Measurements from ENCODE around the gene SCML1. TPM values are rescaled to one million over a fixed set of nuclear protein-coding genes. Genes with fewer than 3 reads are reported as not detected.

Gene SCML1
- total RNA-seq, 1 experiment from 2014 or later: 1.6 TPM

DNA sequence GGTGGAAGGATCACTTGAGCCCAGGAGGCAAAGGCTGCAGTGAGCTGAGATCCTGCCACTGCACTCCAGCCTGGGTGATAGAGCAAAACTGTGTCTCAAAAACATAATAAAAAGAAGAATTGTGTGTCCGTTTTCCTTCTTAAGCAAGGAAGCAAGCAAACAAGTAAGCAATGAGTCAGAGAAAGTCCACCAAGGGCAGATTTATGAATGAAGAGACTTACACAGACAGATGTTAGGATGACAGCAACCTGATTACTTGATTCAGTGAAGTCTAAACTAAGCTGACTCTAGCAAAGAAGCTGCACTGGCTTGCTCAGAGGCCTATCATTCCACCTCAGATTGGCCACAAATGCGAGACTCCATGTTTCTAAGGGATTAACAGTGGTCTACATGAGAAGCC is 34.1 kb upstream of the SCML1 start:
- H3K14ac ChIP-seq (ENCODE audit: insufficient read depth, low read length): no peak overlapping the region
- Mint-ChIP-seq H3K4me1 (no peaks in the 10 kb centered on the region), H3K9me3 (no peaks in the 10 kb centered on the region), H3K36me3 (ENCODE audit: insufficient read depth in 1 of 3, low read depth in 3 of 3) (no peaks in the 10 kb centered on the region; a peak in 2 of 7 replicates), H3K27me3 (ENCODE audit: low read depth) (no peaks in the 10 kb centered on the region; the same call in 1 of the 2 replicates), H3K4me3 (no peak overlapping the region), H3K27ac (no peak overlapping the region)
- H4K8ac ChIP-seq (replicated peaks; ENCODE audit: insufficient read length, low read depth, low read length): no peak overlapping the region
- no peak overlapping the region for H2AK5ac ChIP-seq (ENCODE audit: insufficient read length, low read length)
- H3K23me2 ChIP-seq (ENCODE audit: insufficient read length, low read depth, low read length, poor library complexity, severe bottlenecking): no peaks in the 10 kb centered on the region
- no peak overlapping the region for H3K18ac ChIP-seq (ENCODE audit: insufficient read length, low read depth, low read length)
- TF ChIP-seq, protein P1, sequence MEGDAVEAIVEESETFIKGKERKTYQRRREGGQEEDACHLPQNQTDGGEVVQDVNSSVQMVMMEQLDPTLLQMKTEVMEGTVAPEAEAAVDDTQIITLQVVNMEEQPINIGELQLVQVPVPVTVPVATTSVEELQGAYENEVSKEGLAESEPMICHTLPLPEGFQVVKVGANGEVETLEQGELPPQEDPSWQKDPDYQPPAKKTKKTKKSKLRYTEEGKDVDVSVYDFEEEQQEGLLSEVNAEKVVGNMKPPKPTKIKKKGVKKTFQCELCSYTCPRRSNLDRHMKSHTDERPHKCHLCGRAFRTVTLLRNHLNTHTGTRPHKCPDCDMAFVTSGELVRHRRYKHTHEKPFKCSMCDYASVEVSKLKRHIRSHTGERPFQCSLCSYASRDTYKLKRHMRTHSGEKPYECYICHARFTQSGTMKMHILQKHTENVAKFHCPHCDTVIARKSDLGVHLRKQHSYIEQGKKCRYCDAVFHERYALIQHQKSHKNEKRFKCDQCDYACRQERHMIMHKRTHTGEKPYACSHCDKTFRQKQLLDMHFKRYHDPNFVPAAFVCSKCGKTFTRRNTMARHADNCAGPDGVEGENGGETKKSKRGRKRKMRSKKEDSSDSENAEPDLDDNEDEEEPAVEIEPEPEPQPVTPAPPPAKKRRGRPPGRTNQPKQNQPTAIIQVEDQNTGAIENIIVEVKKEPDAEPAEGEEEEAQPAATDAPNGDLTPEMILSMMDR (conservative IDR thresholded peaks at IDR 0.05): no peak
- no peak overlapping the region for H3K4me2 ChIP-seq (ENCODE audit: insufficient read depth, insufficient read length, low read length)
- no peaks in the 10 kb centered on the region for H3K79me1 ChIP-seq (ENCODE audit: insufficient read depth, low read depth, low read length, poor library complexity, severe bottlenecking)
- H3K27ac ChIP-seq (ENCODE audit: insufficient read length, low read depth, low read length): no peak overlapping the region
- no peaks in the 10 kb centered on the region for H3K4me1 ChIP-seq (ENCODE audit: insufficient read depth, low read length)
- no peak overlapping the region for H2AFZ ChIP-seq (ENCODE audit: low read length)
- H3K9ac ChIP-seq (ENCODE audit: extremely low read depth, insufficient read length, low read length): no peak overlapping the region
- no peak overlapping the region for H4K91ac ChIP-seq (ENCODE audit: insufficient read length, low read depth, low read length)
- H3K79me2 ChIP-seq (ENCODE audit: insufficient read depth, low read length): no peaks in the 10 kb centered on the region
- no peak overlapping the region for H2BK120ac ChIP-seq (ENCODE audit: low read depth, low read length, poor library complexity, severe bottlenecking)
- no CpG with 5 or more reads among the region's 2 CpGs for WGBS (ENCODE audit: extremely low coverage, insufficient read length, low lambda C conversion rate)
- H4K20me1 ChIP-seq (ENCODE audit: control insufficient read depth, insufficient read depth, insufficient read length): no peaks in the 10 kb centered on the region
- H4K5ac ChIP-seq (ENCODE audit: insufficient read length, low read depth, low read length): no peak overlapping the region
- no peak overlapping the region for H2BK12ac ChIP-seq (ENCODE audit: insufficient read length, low read depth, low read length)
- no peak overlapping the region for H2BK5ac ChIP-seq (ENCODE audit: insufficient read length, low read length)
- H3T11ph ChIP-seq (ENCODE audit: low read length): no peak overlapping the region
- no peak for DNase-seq
- no peak overlapping the region for H3K56ac ChIP-seq (ENCODE audit: insufficient read length, low read depth, low read length)
- H2BK20ac ChIP-seq (ENCODE audit: low read depth, low read length, poor library complexity, severe bottlenecking): no peak overlapping the region
- no peak overlapping the region for H2BK15ac ChIP-seq (ENCODE audit: low read depth, low read length)
- no peaks in the 10 kb centered on the region for H3K9me3 ChIP-seq (ENCODE audit: control insufficient read depth, low read depth, low read length)
- no peak overlapping the region for H3K23ac ChIP-seq (ENCODE audit: insufficient read length, low read depth, low read length)
- H3K4ac ChIP-seq (ENCODE audit: low read depth, low read length): no peak overlapping the region
- no peaks in the 10 kb centered on the region for H3K27me3 ChIP-seq (ENCODE audit: insufficient read depth, low read length)
